Activated CD8-positive, alpha-beta memory T cell treated with anti-CD3 and anti-CD28 coated beads, Interleukin-2, amount 50 U/mL, for 1 hour (primary cell): ENCODE results near the gene GSC2.
"Not testable (repeated sequence)": the region's sequence is repeated elsewhere in the genome, so short reads cannot be mapped to it uniquely, and the experiment has no call there.

Source experiments
- DNase-seq: peaks from one replicate; pipeline ENCODE4 v3.0.0-alpha.2; 2020; ENCODE audit errors: extremely low read depth

Gene GSC2

DNA sequence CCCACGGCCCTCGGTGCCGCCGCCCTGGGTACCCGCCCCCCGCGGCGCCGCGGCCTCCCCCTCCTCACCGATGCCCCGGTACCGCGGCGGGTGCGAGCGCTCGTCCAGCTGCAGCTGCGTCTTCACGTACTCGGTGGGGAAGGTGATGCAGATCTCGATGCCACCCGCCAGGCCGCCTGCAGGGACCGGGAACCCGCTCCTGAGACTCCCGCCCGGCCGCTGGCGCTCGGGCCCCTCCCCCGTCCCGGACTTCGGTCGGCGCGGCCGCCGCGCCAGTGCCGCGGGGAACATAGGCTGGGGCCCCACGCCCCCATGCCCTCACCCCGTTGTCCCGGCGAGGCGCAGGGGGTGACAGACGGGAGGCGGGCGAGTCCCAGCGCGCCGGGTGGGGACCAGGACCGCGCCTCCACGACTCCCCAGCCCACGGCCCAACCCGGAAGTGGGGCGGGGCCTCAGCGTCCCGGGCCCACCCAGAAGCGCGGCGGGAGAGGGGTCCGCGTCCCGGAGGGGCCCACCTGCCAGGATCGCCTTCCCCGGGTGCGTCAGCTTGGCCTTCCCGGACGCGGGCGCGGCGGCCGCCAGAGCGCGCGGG, 28.1 kb upstream of the GSC2 start:
- no peak for DNase-seq

DNA sequence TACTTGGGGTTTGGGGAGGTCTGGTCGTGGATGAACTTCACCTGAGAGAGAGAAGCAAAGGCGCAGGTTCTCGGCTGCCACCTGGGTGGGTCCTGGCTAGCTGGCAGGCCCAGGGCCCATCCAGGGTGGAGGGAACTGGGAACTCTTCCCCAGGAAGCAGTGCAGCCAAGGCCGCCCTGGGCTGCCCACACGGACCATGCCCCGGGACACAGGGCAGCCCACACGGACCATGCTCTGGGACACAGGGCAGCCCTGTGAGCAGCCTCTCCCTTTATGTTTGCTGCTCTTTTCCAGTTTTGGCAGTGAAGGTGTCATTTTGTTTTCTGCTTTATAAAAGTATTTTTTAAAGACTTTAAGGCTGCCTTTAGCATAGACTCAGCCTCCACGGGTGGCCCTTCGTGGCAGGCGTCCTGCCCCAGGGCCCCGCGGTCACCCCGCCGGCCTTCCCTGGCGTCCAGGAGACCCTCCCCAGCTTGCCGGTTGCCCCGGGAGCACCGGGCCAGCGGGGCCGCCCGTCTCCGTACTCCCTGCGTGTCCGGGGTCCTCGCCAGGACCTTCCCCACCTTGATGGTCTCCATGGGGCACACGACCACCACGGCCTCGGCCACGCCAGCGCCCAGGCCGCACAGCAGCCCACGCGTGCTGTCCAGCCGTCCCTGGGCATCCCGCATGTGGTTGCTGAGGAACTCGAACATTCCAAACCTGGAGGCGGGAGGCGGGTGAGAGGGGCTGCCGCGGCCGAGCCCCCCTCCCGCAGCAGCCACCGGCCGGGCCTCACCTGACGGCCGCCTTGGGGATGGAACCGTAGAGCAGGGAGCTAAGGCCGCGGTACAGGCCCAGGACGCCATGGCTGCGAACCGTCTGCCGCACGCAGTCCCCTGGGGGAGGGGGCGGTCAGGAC, 27.3 kb upstream of the GSC2 start:
- no peak for DNase-seq

DNA sequence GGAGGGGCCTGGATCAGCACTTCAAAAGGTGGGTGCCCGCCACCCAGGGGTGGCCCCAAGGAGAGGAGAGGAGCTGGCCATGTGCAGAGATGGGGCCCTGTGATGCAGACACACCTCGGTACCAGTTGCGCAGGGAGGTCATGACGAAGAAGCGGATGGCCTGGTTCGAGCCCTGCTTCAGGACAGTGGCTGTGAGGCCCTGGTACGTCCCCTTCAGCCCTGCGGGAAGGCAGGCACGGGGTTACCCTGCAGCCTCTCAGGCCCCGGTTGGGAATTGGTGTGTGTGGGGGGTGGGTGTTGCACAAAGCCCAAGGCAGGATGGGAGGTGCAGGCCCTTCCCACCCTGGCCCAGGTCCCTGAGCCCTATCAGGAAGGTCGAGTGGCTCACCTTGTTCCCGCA, 26.6 kb upstream of the GSC2 start:
- no peak for DNase-seq

DNA sequence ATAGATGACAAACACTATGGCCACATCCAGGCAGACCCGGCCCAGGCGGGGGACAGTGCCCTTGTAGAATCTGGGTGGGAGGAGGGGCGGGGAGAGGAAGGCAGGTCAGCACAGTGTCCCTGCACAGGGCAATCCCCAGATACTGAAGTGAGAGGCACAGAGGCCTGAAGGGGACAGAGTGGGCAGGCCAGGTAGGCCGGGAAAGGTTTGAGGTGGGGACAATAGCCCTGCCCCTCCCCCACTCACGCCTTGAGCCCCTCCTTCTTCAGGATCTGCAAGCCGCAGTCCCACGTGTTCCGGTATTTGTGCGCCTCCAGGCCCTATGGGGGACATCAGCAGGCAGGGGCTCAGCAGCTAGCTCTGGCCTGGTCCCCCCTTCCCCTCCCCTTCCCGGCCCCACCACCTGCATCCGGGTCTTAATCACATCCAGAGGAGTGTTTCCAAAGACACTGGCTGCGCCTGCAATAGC, 26.1 kb upstream of the GSC2 start:
- no peak for DNase-seq

DNA sequence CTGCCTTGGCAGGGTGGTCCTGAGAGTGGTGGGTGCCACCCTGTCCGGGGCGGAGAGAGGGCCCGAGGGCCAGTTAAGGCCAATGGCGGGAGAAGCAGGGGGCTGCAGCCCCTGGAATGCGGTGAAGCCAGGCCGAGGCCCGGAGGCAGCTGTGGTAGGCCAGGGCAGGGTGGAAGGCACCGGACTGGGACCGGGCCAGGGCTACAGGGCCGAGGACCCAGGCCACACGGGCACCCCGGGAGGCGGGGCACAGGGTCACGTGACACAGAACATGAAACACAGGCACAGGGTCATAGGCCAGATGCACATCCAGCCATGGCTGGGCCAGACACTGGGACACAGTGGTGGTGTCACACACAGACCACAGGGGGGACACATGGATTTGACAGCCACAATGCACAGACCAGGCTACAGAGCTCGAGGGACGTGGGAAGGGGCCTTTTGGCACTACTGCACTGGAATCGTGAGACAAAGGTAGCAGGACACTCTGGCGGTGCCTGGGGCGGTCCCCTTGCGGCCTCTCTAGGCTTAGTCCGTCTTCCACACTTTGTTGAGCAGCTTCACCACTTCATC, 25.6 kb upstream of the GSC2 start:
- no peak for DNase-seq

DNA sequence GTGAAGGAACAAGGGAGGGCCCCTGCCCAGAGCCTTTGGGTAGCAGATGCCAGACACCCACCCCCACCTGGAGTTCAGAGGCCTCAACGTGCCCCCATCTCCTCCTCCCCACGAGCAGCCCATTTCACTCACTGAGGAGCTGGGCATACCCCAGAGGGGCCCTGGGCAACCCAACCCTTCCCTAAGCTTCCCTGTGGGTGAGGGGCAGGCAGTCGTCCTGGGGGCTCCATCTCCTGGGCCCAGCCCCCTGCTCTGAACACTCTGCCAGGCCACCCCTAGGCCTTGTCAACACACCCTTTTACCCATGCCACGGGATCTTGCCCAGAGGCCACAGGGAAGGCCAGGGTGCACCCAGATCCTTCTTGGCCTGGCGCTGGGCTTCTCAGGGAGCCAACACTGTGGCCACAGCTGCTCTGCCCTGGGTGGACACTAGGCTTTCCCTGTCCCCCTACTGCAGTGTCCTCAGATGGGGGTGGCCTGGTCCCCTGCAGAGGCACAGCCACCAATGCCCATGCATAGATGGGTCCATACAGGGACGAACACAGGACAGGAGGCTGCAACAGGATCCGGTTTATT, 25.0 kb upstream of the GSC2 start:
- DNase-seq = no peak

DNA sequence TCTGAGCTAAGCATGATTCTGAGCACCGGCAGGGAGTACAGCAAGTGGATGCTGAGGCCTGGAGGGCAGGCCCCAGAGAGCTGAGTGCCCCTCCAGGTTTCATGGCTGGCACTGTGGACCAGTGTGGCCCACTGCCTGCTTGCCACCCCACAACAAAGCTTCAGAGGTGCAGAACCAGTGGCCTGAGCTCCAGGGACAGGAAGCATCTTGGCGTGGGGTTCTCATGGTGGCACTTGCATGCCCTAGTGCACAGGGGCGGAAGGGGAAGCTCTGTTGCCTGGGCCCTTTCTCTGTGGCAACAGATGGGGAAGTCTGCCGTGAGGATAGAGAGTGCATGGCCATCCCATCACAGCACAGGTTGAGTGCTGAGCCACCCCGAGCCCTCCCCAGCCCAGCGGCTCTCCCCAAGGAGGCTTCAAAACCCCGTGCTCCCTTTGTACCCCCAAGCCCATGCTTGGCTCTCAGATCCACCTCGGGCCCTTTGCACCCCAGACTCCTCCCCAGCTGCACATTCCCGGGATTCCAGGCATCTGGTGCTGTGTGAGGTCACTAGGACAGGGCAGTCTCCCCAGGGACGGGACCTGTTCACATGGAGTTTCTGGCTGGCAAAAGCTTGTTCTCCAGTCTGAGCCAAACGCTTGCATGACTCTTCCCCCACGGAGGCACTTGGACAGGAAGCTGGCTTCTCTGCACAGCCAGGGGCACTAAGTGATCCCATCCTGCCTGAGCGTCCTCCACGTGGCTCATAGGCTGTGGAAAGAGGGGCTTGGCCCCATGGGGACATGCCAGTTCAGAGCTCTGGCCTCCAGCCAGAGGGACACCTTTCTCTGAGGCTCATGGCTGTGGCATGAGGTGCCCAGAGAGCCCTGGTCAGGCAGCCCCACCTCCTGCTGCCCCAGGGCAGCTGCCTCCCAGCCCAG, 24.3 kb upstream of the GSC2 start:
- DNase-seq = no peak

DNA sequence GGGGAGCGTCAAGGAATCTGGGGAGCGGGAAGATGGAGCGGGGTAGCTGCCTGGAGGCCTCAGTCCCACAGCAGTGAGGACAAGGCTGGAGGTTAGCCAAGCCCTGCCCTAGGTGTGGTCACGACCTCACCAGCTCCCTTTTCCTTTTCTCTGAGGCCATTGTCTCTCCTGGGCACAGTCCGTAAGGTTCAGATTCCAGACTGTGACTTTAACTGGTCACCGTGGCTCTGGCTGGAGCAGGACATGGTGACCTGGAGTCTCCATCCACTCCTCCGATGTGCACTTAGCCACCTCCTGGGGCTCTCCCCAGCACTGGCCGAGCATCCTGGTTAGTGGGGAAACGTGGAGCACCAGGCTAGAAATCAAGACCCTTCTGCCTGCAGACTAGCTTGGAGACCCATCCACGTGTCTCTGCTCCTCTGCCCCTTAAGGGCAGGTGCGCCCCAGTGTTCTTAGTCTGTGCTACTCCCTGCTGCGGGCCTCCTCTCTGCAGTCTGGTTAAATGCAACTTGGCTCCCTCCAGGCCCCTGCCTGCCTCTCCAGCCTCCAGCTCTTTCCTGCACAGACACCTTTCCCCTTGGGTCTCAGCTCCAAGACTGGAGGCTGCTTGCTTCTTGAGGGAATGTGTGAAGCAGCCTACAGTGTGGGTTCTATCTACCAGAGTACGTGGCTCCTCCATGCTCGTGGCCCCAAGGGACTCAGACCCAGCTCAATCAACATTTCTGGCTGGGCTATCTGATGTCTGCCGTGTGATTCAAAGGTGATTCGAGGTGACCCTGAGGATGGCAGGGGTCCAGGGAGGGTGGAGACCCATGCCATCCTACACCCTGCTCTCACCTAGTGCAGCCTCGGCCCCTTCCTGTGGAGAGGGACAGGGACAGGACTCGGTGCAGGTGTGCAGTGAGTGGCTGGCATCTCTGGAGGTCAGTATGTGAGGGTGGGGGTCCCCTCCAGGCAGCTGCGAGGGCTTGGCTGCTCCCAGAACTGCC, 23.2 kb upstream of the GSC2 start:
- no peak for DNase-seq

DNA sequence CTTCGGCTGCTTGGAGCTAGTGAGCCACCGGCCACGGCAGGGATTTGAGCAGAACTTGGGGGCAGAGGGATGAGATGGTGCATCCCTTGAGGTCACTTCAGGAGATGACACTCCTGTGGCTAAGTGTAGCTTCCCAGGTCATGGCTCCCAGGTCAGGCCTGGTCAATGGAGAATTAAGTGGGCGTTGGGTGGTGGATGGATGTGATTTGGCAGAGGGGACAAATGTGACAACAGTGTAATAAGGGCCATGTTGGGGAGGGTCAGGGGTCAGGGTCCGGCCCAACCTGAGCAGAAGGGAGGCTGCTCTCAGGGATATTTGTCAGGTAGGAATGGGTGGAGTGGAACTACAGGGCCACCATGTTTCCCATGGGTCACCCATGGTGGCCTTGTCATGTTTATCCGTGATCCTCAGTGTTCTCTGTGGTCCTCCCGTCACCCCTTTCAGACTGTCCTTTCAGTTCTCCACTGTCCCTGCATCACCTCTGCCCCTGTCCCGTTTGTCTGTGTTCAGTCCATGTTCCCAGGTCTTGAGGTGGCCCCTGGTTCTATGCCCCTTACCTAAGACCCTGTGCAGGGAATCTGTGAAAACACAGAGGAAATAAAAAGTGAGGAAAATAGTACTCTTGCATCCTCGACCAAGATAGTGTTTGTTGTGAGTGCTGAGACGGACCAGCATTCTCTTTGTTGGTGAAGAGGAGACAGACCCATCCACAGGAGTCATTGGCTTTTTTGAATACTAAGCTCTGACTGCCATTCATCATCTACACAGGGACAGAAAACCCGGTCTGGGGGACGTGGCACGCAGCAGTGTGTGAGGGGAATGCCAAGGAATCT, 22.3 kb upstream of the GSC2 start:
- no peak for DNase-seq

DNA sequence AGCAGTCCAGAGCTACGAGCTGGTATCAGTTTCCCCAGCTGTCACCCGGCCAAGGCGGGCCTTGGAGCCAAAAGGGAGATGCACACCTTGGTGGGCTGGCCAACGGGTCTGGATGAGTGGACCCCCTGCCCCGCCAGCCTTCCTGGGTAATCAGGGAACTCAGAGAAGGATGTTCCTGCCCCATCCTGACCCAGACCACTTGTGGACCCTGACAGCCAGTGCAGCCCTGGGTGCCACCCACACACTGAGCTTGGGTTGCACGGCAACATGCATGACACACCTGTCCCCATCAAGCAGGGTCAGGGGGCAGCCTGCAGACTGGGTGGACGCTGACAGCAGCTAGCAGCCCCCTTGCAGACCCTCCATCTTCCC, 19.8 kb upstream of the GSC2 start:
- no peak for DNase-seq

DNA sequence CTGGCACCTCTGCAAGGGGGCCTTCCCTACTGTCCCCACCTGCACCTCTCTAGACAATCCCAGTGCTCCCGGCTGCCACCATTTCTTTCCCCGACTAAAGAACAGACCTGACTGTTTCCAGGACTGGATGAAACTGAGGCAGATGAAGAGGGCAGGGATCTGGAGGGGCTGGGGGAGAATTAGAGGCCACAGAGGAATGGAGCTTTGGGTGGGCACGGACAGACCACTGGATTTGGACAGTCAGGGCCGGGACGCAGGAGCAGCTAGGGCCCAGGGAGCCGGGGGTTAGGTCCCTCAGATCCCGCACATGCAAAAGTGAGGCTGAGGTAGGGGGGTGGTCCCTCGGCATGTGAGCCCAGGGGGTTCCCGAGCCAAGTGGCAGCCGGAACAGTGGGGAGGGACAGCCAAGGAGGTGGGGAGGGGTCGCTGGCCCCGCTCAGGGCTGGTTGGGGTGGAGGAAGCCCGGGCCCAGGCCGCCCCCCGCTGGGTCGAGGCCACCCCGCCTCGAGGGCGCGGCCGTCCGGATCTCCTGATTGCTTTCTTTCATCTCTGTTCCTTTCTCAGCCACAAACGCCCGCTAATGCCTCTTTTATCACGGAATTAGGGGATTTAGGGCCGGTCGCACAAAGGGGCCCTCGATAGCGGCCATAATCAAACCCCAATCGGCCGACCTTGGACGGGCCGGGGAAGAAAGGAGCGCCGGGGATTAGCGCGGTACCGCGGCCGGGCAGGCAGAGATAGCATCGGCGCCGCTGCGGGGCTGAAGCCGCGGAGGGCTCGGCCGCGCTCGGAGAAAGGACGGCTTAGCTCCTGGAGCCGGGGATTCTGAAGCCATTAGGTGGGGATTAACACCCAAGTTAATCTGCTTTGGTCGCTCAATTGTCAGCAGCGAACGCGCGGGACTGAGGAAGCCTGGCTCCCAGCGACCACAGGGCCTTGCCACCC, 19.2 kb upstream of the GSC2 start:
- DNase-seq = no peak

DNA sequence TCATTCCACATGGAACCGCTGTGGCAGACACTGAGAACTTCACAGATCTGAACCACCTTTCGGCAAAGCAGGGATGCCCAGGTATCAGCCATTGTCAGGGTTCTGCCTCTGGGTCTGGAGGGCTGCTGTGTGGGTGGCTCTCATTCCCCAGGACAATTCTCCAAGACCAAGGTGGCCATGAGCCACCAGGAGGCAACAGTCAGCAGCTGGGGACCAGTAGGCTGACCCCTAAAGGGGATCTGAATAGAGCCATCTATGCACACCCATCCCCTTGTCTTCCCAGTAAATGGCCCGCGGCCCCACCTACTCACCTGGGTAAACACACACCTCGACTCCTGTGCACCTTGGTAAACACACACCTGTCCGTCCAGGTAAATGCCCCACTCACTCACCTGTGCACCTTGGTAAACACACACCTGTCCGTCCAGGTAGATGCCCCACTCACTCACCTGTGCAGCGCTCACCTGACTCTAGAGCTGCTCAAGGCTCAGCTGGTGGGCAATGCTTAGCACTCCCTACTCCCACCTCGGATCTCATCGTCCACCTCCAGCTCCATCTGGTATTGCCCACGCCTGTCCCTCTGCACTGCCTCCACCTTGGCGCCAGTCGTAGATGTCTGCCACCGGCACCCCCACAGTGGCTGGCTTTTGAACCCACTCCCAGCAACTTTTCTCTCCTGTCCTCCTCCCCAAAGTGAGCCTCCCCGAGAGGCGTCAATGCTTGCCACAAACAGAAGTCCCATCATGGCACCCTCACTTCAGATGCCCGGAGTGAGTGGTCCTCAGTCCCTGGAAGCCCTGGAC, 18.2 kb upstream of the GSC2 start:
- DNase-seq = no peak

DNA sequence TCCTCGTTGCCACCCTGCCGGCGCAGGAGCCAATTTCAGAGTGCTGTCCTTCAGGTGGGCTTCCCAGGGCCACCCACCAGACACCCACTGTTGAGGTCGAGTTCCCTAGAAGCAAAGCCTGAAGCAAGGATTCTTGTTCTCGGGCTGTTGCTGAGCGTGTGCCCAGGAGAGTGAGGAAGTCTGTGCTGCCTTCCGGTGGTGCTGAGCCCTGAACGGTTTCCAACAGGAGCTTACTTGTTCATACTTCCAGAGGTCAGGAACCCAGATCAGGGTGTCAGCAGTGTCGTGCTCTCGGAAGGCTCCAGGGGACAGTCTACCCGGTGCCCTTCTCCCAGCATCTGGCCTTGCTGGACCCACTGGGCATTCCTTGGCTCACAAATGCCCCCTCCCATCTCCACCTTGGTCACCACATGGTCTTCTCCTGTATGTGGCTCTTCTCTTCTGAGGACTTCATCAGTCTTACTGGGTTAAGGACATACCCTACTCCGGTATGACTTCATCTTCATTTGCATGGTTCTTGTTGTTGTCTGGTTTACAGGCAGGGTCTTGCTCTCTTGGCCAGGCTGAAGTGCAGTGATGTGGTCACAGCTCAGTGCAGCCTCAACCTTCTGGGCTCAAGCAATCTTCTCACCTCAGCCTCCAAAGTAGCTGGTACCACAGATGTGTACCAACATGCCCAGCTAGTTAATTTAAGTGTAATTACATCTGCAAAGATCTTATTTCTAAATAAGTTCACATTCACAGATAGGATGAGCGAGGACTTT, 17.2 kb upstream of the GSC2 start:
- no peak for DNase-seq

DNA sequence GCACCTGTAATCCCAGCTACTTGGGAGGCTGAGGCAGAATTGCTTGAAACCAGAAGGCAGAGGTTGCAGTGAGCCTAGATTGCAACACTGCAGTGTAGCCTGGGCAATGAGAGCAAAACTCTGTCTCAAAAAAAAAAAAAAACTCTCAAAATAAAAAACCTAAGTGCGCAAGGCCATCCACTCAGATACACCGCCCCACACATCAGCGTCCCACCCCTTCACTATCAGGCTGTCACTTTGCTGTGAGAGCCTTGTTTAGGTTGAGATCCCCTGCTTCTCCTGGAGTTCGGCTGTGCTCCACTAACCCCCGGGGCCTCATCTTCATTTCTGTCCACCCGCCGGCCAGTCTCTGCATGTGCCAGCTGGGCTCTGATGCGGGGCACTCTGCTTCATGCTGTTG, 16.3 kb upstream of the GSC2 start:
- no peak for DNase-seq

DNA sequence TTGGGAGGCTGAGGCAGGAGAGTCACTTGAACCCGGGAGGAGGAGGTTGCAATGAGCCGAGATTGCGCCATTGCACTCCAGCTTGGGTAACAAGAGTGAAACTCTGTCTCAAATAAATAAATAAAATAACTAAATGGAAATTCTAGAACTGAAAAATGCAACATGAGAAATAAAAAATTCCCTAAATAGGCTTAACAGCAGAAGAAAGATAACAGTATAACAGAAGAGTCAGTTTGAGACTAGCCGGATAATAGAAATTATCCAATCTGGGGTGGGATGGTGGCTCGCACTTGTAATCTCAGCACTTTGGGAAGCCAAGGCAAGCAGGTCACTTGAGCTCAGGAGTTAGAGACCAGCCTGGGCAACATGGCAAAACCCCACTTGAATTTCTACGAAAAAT, 14.3 kb upstream of the GSC2 start:
- DNase-seq = no peak

DNA sequence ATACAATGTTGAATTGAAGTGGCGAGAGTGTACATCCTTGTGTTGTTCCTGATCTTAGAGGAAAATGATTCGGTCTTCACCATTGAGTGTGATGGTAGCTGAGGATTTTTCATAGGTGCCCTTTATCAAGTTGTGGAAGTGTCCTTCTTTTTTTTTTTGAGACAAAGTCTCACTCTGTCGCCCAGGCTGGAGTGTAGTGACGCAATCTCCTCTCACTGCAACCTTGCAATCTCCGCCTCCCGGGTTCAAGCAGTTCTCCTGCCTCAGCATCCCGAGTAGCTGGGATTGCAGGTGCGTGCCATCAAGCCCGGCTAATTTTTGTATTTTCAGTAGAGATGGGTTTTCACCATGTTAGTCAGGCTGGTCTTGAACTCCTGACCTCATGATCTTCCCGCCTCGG, 8.6 kb upstream of the GSC2 start:
- not testable (repeated sequence) for DNase-seq

DNA sequence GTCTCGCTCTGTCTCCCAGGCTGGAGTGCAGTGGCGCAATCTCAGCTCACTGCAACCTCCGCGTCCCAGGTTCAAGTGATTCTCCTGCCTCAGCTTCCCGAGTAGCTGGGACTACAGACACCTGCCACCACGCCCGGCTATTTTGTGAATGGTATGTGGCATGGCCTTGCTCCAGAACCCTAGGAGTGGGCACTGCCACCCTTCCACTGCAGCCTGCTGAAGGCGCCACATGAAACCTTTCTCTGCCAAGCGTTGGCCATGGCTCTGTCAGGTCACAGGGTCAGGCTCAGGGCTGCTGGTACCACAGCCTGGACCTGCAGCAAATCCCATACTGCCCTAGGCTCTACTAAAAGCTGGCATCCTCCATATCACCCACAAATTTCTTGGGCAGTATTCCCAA, 6.0 kb upstream of the GSC2 start:
- DNase-seq = not testable (repeated sequence)
